HEK293 (cell line): ENCODE results near the gene RFX2.

Experiments used
- CTCF ChIA-PET: fragments of 350-600 bp; formaldehyde crosslinking; extraction: SDS; loops from one replicate; lab custom pipeline; 2021; ENCODE audit warnings: antibody characterized with exemption; lab: Yijun Ruan, JAX
- POLR2A ChIA-PET: fragments of 300-600 bp; formaldehyde crosslinking; extraction: SDS; loops from one replicate; lab custom pipeline; 2020; ENCODE audit warnings: antibody characterized with exemption, inconsistent platforms; lab: Yijun Ruan, JAX
- H3K27ac ChIP-seq: fragments of 200-500 bp; sonication (Bioruptor generic); 2 replicates; pipeline ENCODE4 v1.5.1; 2014; ENCODE audit warnings: low read depth, low read length, control low read depth, inconsistent platforms; ENCODE audit errors: extremely low read depth
- H3K36me3 ChIP-seq, 2 experiments: fragments of 200-500 bp in 1 of 2; sonication (Bioruptor generic) in 1 of 2; 1 replicate in 1 of 2; 2 replicates in 1 of 2; pipeline ENCODE4 v1.5.1; 2014 to 2017; ENCODE audit warnings: inconsistent platforms in 2 of 2, low read length in 2 of 2; ENCODE audit not compliant: control insufficient read depth in 2 of 2, insufficient read depth in 1 of 2
- H3K4me1 ChIP-seq: fragments of 200-500 bp; sonication (Bioruptor generic); 2 replicates; pipeline ENCODE4 v1.5.1; 2014; ENCODE audit warnings: mild to moderate bottlenecking, low read length, inconsistent platforms; ENCODE audit not compliant: control insufficient read depth, insufficient read depth
- H3K4me3 ChIP-seq: 2 replicates; pipeline ENCODE4 v1.5.1; 2011; ENCODE audit warnings: low read depth, mild to moderate bottlenecking, control low read depth, low read length, moderate library complexity
- H3K9me3 ChIP-seq: fragments of 200-500 bp; sonication (Bioruptor generic); 2 replicates; pipeline ENCODE4 v1.5.1; 2014; ENCODE audit warnings: low read depth, low read length, inconsistent platforms; ENCODE audit not compliant: control insufficient read depth, insufficient read depth
- BCL11B ChIP-seq: fragments of 450-650 bp; formaldehyde crosslinking; IDR thresholded peaks from 2 replicates; pipeline ENCODE4 v1.5.1; 2016; ENCODE audit warnings: low read depth, missing biosample characterization, missing genetic modification characterization
- GLI4 ChIP-seq: fragments of 450-650 bp; formaldehyde crosslinking; IDR thresholded peaks from 2 replicates; pipeline ENCODE4 v1.5.1; 2016; ENCODE audit warnings: missing biosample characterization, missing genetic modification characterization
- SETDB1 ChIP-seq: IDR thresholded peaks from one replicate; pipeline ENCODE4 v1.6.1; 2017; ENCODE audit warnings: mild to moderate bottlenecking, low read length, moderate library complexity, mixed read lengths; ENCODE audit not compliant: insufficient read length
- SP7 ChIP-seq: fragments of 450-650 bp; formaldehyde crosslinking; IDR thresholded peaks from 2 replicates; pipeline ENCODE4 v1.5.1; 2016; ENCODE audit warnings: missing biosample characterization, missing genetic modification characterization
- YY2 ChIP-seq: fragments of 450-650 bp; formaldehyde crosslinking; IDR thresholded peaks from 2 replicates; pipeline ENCODE4 v1.5.1; 2016; ENCODE audit warnings: missing biosample characterization, missing genetic modification characterization
- ZBTB7A ChIP-seq: fragments of 450-650 bp; formaldehyde crosslinking; IDR thresholded peaks from 2 replicates; pipeline ENCODE4 v1.5.1; 2016; ENCODE audit warnings: low read depth, missing biosample characterization, missing genetic modification characterization
- ZFP69B ChIP-seq: fragments of 450-650 bp; formaldehyde crosslinking; IDR thresholded peaks from 2 replicates; pipeline ENCODE4 v1.5.1; 2016; ENCODE audit warnings: missing biosample characterization, missing genetic modification characterization
- ZNF114 ChIP-seq: fragments of 450-650 bp; formaldehyde crosslinking; IDR thresholded peaks from 2 replicates; pipeline ENCODE4 v1.5.0; 2017; ENCODE audit warnings: missing biosample characterization, missing genetic modification characterization
- ZNF133 ChIP-seq: fragments of 450-650 bp; formaldehyde crosslinking; IDR thresholded peaks from 2 replicates; pipeline ENCODE4 v1.5.1; 2016; ENCODE audit warnings: missing biosample characterization, missing genetic modification characterization
- ZNF175 ChIP-seq: fragments of 450-650 bp; formaldehyde crosslinking; IDR thresholded peaks from 2 replicates; pipeline ENCODE4 v1.5.1; 2016; ENCODE audit warnings: missing biosample characterization, missing genetic modification characterization
- ZNF292 ChIP-seq: fragments of 450-650 bp; formaldehyde crosslinking; IDR thresholded peaks from 2 replicates; pipeline ENCODE4 v1.5.1; 2016; ENCODE audit warnings: low read depth, missing biosample characterization, missing genetic modification characterization, borderline replicate concordance
- ZNF391 ChIP-seq: fragments of 450-650 bp; formaldehyde crosslinking; IDR thresholded peaks from 2 replicates; pipeline ENCODE4 v1.5.1; 2016; ENCODE audit warnings: low read depth, missing biosample characterization, missing genetic modification characterization, borderline replicate concordance
- ZNF394 ChIP-seq: fragments of 450-650 bp; formaldehyde crosslinking; IDR thresholded peaks from 2 replicates; pipeline ENCODE4 v1.5.1; 2016; ENCODE audit warnings: missing biosample characterization, missing genetic modification characterization, mild to moderate bottlenecking, moderate library complexity, borderline replicate concordance
- ZNF514 ChIP-seq: fragments of 450-650 bp; formaldehyde crosslinking; IDR thresholded peaks from 2 replicates; pipeline ENCODE4 v1.5.1; 2016; ENCODE audit warnings: missing biosample characterization, missing genetic modification characterization
- ZNF530 ChIP-seq: fragments of 450-650 bp; formaldehyde crosslinking; IDR thresholded peaks from 2 replicates; pipeline ENCODE4 v1.5.1; 2016; ENCODE audit warnings: low read depth, missing biosample characterization, missing genetic modification characterization
- ZNF600 ChIP-seq: fragments of 450-650 bp; formaldehyde crosslinking; IDR thresholded peaks from 2 replicates; pipeline ENCODE4 v1.5.1; 2016; ENCODE audit warnings: missing biosample characterization, missing genetic modification characterization
- ZNF610 ChIP-seq: fragments of 450-650 bp; formaldehyde crosslinking; IDR thresholded peaks from 2 replicates; pipeline ENCODE4 v1.5.1; 2016; ENCODE audit warnings: missing biosample characterization, missing genetic modification characterization, borderline replicate concordance
- ZNF624 ChIP-seq: fragments of 450-650 bp; formaldehyde crosslinking; IDR thresholded peaks from 2 replicates; pipeline ENCODE4 v1.5.1; 2017; ENCODE audit warnings: missing biosample characterization, missing genetic modification characterization
- ZNF707 ChIP-seq: fragments of 450-650 bp; formaldehyde crosslinking; IDR thresholded peaks from 2 replicates; pipeline ENCODE4 v1.5.1; 2016; ENCODE audit warnings: missing biosample characterization, missing genetic modification characterization
- ZNF830 ChIP-seq: fragments of 450-650 bp; IDR thresholded peaks from 2 replicates; pipeline ENCODE4 v1.5.0; 2018; ENCODE audit warnings: missing biosample characterization, missing genetic modification characterization, low read depth, mild to moderate bottlenecking, moderate library complexity
- ZNF837 ChIP-seq: fragments of 450-650 bp; formaldehyde crosslinking; IDR thresholded peaks from 2 replicates; pipeline ENCODE4 v1.5.1; 2016; ENCODE audit warnings: missing biosample characterization, missing genetic modification characterization
- TF ChIP-seq, protein P1 (sequence below): fragments of 450-650 bp; formaldehyde crosslinking; IDR thresholded peaks from 2 replicates; pipeline ENCODE4 v1.5.1; 2017; ENCODE audit warnings: missing biosample characterization, missing genetic modification characterization
- TF ChIP-seq, protein P2 (sequence below): fragments of 450-650 bp; formaldehyde crosslinking; IDR thresholded peaks from 2 replicates; pipeline ENCODE4 v1.5.0; 2017; ENCODE audit warnings: missing biosample characterization, missing genetic modification characterization, borderline replicate concordance
- TF ChIP-seq, protein P3 (sequence below): sonication (generic); formaldehyde crosslinking; IDR thresholded peaks from 2 replicates; pipeline ENCODE4 v1.8.1; 2022; ENCODE audit warnings: mild to moderate bottlenecking, moderate library complexity, missing genetic modification reagents
- TF ChIP-seq, protein P4 (sequence below): fragments of 450-650 bp; formaldehyde crosslinking; optimal IDR thresholded peaks from 2 replicates; pipeline ENCODE3; 2016; ENCODE audit warnings: missing biosample characterization, mild to moderate bottlenecking, missing genetic modification characterization
- TF ChIP-seq, protein P5 (sequence below): fragments of 450-650 bp; formaldehyde crosslinking; IDR thresholded peaks from 2 replicates; pipeline ENCODE4 v1.5.1; 2016; ENCODE audit warnings: missing biosample characterization, missing genetic modification characterization

Gene RFX2

DNA sequence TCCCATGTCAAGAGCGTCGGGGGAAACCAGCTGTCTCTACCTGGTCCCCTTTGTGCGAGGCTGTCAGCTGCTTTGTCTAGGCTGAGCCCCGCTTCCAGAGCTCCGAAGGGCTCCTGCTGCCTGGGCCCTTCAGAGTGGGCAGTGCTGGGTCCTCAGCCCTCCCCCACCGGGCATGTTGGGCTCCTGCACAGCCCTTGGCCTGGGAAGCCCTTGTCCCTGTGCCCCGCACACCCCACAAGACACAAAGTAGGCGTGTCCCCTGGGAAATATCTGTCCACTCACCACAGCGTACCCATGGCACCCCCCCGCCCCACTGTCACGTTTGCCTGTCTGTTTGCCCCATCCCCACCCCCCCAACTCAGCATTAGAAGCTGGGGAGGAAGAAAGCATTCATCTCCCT is 92.7 kb downstream of the RFX2 start:
- TF ChIP-seq ZNF707 (tag by site-specific recombination) (no peak), ZNF514 (tag by site-specific recombination) (no peak), ZFP69B (tag by site-specific recombination) (no peak), ZNF133 (tag by site-specific recombination) (no peak), SETDB1 (no peak), GLI4 (tag by site-specific recombination) (no peak), ZNF610 (tag by site-specific recombination) (no peak), ZNF837 (tag by site-specific recombination) (no peak), ZNF830 (tag by site-specific recombination) (no peak), ZBTB7A (tag by site-specific recombination) (no peak)
- TF ChIP-seq, all 188 proteins: peak for 0
- CTCF ChIA-PET: interaction anchor here (1.0 to 4.3 kb wide), 4 partner anchors 29 to 223 kb away, joined by 3 to 32 read pairs (median 9); no protein-coding TSS in a partner anchor
- Histone ChIP-seq H3K36me3 (no peaks in the 10 kb centered on the region; a peak in 1 of 3 replicates), H3K9me3 (no peaks in the 10 kb centered on the region), H3K4me3 (no peak overlapping the region), H3K4me1 (no peaks in the 10 kb centered on the region), H3K27ac (no peak overlapping the region)
- POLR2A ChIA-PET: no interaction called here

DNA sequence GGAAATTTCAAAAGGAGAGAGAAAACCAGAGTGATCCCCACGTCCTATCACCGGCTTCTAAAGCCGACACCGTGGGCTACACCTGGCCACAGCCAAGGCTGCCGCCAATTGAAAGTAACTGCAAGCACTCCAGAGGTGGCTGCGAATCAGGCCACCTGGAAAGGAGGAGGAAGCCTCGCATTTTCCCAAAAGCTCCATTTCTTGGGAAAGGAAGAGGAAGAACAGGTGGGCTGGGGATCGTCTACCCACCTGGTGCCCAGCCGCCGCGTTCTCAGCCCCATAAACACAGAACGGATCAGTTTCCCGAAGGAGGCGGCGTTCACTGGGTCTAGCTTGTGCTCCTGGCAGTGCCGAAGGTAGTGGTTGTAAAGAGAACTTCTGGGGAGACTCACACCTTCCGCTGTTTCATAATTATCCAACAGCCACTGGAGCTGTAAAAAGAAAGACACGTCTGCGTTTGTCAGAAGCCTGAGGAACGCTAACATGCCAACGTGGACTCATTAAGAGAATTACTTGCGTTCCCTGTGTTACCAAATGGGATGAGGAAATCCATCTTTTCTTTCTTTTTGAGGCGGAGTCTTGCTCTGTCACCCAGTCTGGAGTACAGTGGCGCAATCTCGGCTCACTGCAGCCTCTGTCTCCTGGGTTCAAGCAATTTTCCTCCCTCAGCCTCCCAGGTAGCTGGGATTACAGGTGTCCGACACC is 94.3 kb downstream of the RFX2 start:
- Histone ChIP-seq H3K9me3 (no peaks in the 10 kb centered on the region), H3K4me3 (no peak overlapping the region), H3K36me3 (no peaks in the 10 kb centered on the region; a peak in 1 of 3 replicates), H3K27ac (no peak overlapping the region), H3K4me1 (no peaks in the 10 kb centered on the region)
- CTCF ChIA-PET: interaction anchor here (0.6 to 4.3 kb wide), 3 partner anchors 28 to 64 kb away, joined by 3 to 32 read pairs (median 8); no protein-coding TSS in a partner anchor
- POLR2A ChIA-PET: interaction anchor here (0.7 kb wide), 1 partner anchor 188 kb away, joined by 3 read pairs; no protein-coding TSS in a partner anchor
- TF ChIP-seq, protein P1, sequence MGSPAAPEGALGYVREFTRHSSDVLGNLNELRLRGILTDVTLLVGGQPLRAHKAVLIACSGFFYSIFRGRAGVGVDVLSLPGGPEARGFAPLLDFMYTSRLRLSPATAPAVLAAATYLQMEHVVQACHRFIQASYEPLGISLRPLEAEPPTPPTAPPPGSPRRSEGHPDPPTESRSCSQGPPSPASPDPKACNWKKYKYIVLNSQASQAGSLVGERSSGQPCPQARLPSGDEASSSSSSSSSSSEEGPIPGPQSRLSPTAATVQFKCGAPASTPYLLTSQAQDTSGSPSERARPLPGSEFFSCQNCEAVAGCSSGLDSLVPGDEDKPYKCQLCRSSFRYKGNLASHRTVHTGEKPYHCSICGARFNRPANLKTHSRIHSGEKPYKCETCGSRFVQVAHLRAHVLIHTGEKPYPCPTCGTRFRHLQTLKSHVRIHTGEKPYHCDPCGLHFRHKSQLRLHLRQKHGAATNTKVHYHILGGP (tag by site-specific recombination): no peak
- TF ChIP-seq ZNF292 (no peak), BCL11B (tag by site-specific recombination) (no peak), ZNF600 (tag by site-specific recombination) (no peak), SP7 (tag by site-specific recombination) (no peak), ZNF394 (tag by site-specific recombination) (no peak), ZNF175 (no peak), ZNF530 (tag by site-specific recombination) (no peak), YY2 (tag by site-specific recombination) (no peak), ZNF391 (tag by site-specific recombination) (no peak), ZNF114 (tag by site-specific recombination) (no peak), ZNF624 (tag by site-specific recombination) (no peak)
- TF ChIP-seq, protein P2, sequence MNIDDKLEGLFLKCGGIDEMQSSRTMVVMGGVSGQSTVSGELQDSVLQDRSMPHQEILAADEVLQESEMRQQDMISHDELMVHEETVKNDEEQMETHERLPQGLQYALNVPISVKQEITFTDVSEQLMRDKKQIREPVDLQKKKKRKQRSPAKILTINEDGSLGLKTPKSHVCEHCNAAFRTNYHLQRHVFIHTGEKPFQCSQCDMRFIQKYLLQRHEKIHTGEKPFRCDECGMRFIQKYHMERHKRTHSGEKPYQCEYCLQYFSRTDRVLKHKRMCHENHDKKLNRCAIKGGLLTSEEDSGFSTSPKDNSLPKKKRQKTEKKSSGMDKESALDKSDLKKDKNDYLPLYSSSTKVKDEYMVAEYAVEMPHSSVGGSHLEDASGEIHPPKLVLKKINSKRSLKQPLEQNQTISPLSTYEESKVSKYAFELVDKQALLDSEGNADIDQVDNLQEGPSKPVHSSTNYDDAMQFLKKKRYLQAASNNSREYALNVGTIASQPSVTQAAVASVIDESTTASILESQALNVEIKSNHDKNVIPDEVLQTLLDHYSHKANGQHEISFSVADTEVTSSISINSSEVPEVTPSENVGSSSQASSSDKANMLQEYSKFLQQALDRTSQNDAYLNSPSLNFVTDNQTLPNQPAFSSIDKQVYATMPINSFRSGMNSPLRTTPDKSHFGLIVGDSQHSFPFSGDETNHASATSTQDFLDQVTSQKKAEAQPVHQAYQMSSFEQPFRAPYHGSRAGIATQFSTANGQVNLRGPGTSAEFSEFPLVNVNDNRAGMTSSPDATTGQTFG (tag by site-specific recombination): no peak
- TF ChIP-seq, protein P3, sequence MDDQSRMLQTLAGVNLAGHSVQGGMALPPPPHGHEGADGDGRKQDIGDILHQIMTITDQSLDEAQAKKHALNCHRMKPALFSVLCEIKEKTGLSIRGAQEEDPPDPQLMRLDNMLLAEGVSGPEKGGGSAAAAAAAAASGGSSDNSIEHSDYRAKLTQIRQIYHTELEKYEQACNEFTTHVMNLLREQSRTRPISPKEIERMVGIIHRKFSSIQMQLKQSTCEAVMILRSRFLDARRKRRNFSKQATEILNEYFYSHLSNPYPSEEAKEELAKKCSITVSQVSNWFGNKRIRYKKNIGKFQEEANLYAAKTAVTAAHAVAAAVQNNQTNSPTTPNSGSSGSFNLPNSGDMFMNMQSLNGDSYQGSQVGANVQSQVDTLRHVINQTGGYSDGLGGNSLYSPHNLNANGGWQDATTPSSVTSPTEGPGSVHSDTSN (CRISPR knock-in tag): no peak
- TF ChIP-seq, protein P4, sequence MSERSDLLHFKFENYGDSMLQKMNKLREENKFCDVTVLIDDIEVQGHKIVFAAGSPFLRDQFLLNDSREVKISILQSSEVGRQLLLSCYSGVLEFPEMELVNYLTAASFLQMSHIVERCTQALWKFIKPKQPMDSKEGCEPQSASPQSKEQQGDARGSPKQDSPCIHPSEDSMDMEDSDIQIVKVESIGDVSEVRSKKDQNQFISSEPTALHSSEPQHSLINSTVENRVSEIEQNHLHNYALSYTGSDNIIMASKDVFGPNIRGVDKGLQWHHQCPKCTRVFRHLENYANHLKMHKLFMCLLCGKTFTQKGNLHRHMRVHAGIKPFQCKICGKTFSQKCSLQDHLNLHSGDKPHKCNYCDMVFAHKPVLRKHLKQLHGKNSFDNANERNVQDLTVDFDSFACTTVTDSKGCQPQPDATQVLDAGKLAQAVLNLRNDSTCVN (tag by site-specific recombination): no peak
- TF ChIP-seq, protein P5, sequence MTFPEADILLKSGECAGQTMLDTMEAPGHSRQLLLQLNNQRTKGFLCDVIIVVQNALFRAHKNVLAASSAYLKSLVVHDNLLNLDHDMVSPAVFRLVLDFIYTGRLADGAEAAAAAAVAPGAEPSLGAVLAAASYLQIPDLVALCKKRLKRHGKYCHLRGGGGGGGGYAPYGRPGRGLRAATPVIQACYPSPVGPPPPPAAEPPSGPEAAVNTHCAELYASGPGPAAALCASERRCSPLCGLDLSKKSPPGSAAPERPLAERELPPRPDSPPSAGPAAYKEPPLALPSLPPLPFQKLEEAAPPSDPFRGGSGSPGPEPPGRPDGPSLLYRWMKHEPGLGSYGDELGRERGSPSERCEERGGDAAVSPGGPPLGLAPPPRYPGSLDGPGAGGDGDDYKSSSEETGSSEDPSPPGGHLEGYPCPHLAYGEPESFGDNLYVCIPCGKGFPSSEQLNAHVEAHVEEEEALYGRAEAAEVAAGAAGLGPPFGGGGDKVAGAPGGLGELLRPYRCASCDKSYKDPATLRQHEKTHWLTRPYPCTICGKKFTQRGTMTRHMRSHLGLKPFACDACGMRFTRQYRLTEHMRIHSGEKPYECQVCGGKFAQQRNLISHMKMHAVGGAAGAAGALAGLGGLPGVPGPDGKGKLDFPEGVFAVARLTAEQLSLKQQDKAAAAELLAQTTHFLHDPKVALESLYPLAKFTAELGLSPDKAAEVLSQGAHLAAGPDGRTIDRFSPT (tag by site-specific recombination): no peak
